GM19035 (cell line): ENCODE results near the gene PLG.
"Not testable (repeated sequence)": the region's sequence is repeated elsewhere in the genome, so short reads cannot be mapped to it uniquely, and the experiment has no call there.

Experiments
- ATAC-seq: cut with Tn5 transposase; IDR thresholded peaks from one replicate; pipeline ENCODE4 v1.9.1; 2021; ENCODE audit not compliant: unreplicated experiment

Gene PLG

DNA sequence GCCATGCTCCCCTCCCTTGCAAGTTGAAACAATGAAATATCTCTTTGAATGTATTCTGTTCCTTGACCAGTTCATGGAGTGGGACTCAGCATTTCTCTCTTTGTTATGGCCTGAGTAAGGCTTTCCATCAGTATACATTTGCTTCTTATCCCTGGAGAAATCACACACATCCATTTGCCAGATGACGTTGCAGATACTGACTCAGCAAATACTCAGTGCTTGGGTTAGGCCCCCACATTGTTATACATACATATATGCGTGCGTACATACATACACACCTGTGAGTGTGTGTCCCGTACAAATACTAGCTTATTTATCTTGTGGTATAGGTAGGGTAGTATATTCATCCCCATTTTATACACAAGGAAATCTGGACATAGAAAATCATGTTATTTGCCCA is 72.4 kb downstream of the PLG start:
- ATAC-seq = no peak

DNA sequence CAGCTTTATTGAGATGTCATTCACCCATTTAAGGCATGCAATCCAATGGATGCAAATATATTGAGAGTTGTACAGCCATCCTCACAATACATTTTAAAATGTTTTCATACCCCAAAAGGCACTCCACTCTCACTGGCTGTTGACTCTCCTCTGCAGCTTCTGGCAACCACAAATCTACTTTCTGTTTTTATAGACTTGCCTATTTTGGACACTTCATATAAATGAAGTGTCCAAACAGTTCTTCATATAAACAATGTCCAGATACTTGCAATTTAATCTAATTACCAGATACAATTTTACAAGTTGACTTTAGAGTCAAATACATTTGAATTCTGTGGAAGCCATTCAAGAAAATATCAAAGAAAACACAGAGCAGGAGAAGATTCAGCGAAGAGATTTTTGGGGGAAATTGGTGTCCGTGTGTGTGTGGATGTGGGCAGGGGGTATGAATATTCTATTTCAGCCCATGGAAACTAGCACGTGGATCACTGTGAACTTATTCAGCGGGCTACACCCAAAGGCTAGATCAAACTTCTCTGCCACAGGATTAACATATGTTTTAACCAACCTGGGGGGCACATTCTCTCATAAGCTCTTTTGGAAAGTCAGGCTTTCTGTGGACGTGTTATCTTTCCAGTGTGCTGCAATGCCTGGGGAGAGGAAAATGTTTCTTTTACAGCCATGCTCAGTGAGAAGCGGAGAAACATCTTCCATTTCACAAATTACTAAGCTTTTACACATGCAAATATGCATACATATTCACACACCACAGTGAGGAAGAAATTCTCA is 73.9 kb downstream of the PLG start:
- ATAC-seq = peak; percentile 52

DNA sequence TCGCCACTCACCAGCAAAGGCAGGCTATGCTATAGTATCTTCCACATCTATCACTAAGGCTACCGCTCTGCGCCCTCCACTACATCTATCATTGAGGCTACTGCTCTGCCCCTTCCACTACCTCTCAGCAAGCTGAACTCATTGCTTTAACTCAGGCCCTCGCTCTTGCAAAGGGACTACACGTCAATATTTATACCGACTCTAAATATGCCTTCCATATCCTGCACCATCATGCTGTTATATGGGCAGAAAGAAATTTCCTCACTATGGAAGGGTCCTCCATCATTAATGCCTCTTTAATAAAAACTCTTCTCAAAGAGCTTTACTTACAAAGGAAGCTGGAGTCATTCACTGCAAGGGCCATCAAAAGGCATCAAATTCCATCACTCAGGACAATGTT is 77.1 kb downstream of the PLG start:
- not testable (repeated sequence) for ATAC-seq

DNA sequence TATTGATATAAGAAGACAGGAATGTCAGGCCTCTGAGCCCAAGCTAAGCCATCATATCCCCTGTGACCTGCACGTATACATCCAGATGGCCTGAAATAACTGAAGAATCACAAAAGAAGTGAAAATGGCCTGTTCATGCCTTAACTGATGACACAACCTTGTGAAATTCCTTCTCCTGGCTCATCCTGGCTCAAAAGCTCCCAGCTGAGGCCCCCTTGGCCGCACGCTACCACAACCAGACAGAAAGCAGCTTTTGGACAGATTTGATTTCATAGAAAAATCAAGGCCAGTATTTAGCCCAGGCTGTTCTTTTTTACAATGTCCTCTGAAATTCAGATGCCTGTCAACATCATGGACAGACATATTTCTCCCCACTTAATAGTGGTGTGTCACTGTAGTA is 78.6 kb downstream of the PLG start:
- not testable (repeated sequence) for ATAC-seq

DNA sequence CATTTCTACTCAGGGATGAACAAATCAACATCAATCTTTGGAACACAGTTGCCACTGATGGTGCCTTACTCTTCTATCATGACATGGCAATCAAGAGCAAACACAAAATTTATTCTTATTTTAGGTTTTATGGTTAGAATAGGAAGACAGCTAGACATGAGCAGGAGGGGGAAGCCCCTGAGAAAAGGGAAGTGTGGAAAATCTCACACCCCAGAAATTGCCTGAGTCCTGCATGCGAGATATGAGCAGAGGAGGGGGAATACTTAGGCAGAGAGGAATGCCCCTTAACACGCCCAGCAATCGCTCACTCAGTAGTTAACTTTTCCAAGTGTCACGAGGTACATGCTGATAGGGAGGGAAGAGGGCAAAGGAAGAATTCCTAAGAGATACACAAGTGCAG is 79.3 kb downstream of the PLG start:
- no peak for ATAC-seq

DNA sequence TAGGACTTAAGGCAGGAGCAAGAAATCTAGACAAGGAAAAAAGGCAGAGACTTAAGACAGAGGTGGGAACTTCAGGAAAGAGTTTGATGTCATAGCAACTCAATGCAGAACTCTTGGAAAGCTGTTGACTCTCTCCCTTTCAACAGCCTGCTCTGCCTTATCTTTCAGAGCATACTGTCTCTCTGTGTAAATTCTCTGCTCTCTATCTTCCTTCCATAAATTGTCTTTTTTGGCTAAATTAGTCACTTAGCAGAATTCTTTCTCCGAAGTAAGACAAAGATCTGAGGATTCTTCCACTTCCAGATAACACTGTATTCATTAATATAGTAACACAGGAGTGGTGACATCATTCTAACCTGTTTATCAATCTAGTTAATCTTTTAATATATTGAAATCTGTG is 80.2 kb downstream of the PLG start:
- ATAC-seq = no peak

DNA sequence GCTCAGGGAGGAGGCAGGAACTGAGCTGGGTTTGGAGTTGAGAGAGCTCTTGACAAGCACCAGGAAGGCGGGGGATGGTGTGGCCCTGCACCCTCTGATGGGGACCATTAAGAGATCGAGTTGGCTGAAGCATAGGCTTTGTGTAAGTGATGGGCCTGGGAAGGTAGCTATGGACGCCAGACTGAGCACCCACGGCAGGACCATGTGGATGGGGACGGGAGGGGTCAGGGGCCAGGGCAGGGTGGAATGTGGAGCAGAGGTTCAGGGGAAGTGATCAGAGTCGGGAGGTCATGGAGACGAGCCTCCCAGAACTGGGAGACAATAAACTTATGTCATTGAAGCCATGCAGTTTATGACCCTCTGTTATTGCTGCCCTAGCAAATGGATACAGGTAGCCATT is 81.7 kb downstream of the PLG start:
- no peak for ATAC-seq

DNA sequence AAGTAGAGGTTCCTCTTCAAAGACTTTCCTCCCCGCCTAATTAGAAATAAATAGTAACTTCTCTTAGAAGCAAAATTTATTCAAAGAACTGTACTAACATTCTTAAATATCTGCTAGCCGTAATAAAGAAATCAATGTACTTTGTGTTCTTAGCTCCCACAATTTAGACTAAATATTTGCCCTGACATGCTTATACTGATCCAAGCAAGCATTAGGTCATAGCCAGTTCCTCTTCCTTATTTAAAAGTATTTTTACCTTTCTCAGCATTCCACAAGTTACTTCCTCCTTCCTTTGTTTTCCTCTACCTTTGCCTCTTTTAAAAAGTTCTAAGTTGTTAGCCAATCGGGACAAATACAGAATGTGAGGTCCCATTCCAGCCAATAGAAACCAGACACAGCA is 86.1 kb downstream of the PLG start:
- not testable (repeated sequence) for ATAC-seq

DNA sequence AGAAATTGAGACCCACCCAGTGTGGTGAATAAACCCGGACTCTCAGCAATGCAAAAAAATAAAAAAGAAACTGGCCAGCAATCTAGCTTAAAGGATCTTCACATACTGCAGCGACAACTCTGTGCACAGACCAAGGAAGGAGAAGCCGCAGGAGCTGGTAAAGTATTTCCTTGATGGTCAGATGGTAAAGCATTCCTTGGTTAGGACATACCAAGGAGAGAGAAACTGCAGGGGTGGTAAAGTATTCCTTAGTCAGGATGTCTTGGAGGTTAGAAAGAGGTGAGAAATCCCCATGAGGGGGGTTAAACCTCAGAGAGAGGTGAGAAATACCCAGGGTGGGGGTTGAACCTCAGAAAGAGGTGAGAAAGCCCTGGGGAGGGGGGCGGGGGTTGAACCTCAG is 86.8 kb downstream of the PLG start:
- no peak for ATAC-seq

DNA sequence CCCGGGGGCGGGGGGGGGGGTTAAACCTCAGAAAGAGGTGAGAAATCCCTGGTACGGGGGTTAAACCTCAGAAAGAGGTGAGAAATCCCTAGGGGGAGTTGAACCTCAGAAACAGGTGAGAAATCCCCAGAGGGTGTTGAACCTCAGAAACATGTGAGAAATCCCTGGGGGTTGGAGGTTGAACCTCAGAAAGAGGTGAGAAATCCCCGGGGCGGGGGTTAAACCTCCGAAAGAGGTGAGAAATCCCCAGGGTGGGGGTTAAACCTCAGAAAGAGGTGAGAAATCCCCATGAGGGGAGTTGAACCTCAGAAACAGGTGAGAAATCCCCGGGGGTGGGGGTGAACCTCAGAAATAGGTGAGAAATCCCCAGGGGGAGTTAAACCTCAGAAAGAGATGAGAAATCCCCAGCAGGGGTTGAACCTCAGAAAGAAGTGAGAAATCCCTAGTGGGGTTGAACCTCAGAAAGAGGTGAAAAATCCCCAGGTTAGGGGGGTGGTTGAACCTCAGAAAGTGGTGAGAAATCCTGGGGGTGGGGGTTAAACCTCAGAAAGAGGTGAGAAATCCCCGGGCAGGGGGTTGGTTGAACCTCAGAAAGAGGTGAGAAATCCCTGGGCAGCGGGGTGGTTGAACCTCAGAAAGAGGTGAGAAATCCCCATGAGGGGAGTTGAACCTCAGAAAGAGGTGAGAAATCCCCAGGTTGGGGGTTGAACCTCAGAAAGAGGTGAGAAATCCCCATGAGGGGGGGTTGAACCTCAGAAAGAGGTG is 87.4 kb downstream of the PLG start:
- no peak for ATAC-seq

DNA sequence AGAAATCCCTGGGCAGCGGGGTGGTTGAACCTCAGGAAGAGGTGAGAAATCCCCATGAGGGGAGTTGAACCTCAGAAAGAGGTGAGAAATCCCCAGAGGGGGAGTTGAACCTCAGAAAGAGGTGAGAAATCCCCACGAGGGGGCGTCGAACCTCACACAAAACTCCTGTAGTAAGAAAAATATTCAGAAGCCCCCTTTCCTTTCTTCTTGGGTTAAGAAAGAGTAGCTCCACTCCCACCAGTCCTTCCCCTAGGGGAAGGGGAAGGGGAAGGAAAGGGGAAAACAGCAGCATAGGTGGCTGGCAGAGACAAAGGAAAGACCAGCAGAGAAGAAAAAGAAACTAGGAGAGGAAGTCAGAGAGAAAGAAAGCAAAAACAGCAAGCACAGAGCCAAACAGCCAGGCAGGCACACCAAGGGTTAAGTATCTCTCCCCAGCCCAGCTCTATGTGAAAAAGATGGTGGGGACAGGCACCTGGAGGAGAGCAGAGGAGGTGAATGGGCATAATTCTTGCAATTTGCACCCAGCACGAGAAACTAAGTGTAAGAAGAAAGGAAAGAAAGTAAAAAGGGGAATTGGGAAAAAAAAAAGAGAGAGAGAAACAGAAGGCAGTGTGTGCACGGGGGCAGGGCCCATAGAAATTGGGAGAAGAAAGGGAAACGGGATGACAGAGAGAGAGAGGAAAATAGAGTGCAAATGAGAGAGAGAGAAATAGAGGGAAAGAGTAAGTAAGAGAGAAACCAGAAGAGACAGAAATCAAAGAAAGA is 88.2 kb downstream of the PLG start:
- no peak for ATAC-seq

DNA sequence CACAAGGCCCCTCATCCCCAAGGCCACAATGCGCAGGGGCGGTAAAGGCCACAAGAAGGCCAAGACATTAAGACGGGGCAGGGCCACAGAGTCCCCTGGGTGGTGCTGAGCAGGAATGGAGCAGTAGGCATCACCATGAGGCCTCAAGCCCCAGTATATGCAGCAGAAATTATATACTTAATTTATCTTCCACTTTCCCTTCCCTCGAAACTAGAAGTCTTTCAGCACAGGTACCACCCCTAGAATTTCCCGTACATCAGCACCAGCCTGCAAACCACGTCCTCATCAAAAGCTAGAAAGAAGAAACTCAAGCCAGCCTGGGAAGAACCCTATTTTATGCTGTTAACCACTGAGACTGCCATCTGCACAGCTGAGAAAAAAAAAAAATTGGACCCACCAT is 89.4 kb downstream of the PLG start:
- ATAC-seq = peak; percentile 68

DNA sequence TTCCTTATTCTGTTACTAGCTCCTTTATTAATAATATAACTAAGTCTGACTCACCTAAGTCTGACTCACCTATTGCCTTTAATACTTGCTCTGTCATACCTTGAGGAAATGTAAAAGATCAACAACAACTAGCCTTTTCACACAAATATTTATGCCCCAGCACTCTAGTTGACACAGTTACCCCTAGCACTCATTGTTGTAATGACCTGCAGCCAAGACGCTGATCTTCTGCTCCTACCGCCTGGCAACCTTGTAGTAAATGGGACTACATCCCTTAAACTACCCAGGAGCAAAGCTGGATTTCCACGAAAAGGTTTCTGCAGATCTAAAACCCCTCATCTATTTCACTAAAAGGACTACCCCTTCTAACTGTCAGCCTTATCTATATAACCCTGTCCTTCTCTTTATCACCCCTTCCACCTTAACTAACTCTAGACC is 90.0 kb downstream of the PLG start:
- ATAC-seq = peak; percentile 20

DNA sequence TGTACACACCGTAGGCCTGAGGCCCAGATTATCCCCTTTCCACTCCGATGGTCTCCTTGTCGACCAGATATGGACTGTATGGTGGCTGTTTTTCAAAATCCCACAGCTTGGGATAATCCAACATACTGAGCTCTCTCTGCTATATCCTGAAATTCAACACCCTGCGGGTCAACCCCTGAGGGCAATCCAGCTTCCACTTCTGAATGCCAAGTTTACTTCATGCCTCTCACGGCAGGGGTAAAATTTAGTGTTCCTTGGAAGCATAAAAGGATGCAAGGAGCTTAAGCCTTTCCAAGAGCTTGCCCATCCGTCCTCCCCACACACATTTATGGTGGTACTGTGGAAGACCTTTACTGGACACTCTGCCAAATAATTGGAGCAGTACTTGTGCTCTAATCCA is 90.7 kb downstream of the PLG start:
- ATAC-seq = no peak

DNA sequence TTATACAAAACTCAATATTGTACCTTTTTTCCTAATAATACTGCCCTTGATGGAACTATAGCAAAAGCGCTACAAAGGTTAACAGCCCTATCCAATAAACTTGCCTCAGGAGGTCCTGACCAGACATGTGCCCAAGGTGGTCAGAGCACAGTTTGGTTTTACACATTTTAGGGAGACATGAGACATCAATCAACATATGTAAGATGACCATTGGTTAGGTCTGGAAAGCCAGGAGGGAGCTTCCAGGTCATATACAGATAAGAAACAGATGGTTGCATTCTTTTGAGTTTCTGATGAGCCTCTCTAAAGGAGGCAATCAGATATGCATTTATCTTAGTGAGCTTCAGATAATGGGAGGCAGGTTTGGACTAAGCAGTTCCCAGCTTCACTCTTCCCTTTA is 91.6 kb downstream of the PLG start:
- no peak for ATAC-seq

DNA sequence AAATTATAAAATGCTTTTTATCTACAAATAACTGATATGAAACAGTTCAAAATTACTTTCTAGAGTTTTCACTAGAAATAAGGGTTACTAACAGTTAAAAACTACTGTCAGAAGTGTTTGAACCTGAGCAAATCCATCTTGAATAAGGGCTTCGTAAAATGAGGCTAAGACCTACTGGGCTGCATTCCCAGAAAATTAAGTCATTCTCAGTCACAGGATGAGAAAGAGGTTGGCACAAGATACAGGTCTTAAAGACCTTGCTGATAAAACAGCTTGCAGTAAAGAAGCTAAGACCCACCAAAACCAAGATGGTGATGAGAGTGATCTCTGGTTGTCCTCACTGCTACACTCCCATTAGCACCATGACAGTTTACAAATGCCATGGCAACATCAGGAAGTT is 93.7 kb downstream of the PLG start:
- ATAC-seq = no peak

DNA sequence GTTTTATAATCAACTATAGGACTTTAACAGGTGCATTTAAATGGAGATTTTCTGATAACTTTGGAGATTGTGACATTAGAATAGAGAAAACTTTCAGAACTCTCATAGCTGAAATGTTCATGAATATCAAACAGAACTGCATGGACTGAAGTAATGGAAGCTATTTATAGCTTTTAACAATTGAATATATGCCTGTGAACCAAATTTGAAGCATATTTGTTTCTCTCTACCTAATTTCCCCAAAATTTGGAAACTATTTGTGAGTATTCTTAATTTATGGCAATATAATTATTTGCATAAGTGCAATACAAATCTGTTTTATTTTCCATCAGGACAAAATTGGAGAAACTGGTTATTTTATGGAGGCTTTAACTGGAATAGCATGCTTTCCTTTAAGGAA is 96.6 kb downstream of the PLG start:
- no peak for ATAC-seq

DNA sequence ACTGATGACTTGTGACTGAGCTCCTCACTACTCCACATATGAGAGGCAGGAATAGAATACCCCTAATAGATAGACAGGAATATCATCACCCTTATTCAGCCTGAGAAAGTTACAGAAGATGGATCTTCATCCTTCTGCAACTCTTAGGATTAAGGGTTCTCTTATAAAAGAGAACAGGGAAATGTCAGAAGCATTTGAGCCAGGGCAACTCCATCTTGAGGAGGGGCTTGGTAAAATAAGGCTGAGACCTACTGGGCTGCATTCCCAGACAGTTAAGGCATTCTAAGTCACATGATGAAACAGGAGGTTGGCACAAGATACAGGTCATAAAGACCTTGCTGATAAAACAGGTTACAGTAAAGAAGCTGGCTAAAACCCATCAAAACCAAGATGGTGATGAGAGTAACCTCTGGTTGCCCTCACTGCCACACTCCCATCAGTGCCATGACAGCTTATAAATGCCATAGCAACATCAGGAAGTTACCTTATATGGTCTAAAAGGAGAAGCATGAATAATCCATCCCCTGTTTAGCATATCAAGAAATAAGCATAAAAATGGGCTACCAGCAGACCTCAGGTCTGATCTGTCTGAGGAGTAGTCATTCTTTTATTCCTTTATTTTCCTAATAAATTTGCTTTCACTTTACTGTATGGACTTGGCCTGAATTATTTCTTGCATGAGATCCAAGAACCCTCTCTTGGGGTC is 97.9 kb downstream of the PLG start:
- no peak for ATAC-seq

DNA sequence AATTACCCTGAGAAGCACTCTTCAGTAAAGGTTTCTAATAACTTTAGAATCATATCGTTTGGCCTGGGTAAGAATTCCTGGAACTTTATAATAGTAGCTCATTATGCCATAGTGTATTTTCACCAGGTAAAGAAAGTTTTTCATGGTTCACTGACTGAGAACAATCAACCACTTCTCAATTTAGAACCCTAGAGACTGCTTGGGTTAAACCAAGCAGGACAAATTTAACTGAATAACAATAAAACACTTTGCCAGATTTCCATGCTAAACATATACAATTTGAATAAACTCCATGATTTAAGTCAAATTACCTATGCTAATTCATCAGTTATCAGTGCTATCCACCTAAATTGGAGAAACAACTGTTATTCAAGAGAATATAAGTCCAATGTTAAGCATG is 99.4 kb downstream of the PLG start:
- no peak for ATAC-seq

DNA sequence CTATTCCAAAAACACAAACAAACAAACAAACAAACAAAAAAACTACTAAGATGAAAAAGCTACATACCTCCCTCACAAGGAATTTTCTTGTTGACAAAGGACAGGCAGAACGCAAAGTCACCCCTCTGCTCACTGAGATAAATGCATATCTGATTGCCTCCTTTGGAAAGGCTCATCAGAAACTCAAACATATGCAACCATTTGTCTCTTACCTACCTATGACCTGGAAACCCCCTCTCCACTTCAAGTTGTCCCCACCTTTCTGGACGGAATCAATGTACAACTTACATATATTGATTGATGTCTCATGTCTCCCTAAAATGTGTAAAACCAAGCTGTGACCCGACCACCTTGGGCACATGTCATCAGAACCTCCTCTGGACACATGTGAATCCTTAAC is 100.0 kb downstream of the PLG start:
- not testable (repeated sequence) for ATAC-seq
